HL-60 (cell line): Measurements from ENCODE around the gene XYLT1.

ENCODE experiments used
- GABPA ChIP-seq: IDR thresholded peaks from 2 replicates; pipeline ENCODE4 v1.6.1; 2012; ENCODE audit warnings: low read depth
- POLR2AphosphoS5 ChIP-seq: IDR thresholded peaks from 2 replicates; pipeline ENCODE4 v1.6.1; 2012; ENCODE audit warnings: low read depth
- TF ChIP-seq, protein P1 (sequence below): IDR thresholded peaks from one replicate; pipeline ENCODE4 v1.5.1; 2011; ENCODE audit warnings: low read length, control low read depth, inconsistent platforms; ENCODE audit not compliant: insufficient read depth

DNA sequence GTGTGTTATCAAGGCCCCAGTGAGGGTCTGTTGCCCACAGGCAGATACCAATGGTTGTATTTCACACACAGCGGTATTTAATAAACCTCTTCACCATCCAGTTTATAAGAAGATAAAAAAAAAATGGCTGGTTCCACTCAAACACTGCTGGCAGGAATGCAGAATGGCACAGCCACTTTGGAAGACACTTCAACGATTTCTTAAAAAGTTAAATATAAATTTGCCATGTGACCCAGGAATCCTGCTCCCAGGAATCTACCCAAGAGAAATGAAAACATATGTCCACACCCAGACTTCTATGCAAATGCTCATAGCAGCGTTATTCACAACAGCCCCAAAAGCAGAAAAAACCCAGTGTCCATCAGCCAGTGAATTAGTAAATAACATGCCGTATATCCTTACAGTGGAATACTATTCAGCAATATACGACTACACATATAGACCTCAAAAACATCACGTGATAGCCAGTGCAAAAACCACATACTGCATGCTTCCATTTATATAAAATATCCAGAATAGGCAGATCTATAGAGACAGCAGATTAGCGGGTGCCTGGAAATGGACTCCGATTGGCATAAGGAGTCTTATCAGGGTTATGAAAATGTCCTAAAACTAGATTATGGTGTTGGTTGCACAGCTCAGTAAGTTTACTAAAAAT is 38.7 kb downstream of the XYLT1 start:
- TF ChIP-seq, protein P1, sequence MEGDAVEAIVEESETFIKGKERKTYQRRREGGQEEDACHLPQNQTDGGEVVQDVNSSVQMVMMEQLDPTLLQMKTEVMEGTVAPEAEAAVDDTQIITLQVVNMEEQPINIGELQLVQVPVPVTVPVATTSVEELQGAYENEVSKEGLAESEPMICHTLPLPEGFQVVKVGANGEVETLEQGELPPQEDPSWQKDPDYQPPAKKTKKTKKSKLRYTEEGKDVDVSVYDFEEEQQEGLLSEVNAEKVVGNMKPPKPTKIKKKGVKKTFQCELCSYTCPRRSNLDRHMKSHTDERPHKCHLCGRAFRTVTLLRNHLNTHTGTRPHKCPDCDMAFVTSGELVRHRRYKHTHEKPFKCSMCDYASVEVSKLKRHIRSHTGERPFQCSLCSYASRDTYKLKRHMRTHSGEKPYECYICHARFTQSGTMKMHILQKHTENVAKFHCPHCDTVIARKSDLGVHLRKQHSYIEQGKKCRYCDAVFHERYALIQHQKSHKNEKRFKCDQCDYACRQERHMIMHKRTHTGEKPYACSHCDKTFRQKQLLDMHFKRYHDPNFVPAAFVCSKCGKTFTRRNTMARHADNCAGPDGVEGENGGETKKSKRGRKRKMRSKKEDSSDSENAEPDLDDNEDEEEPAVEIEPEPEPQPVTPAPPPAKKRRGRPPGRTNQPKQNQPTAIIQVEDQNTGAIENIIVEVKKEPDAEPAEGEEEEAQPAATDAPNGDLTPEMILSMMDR, result no peak
- TF ChIP-seq POLR2AphosphoS5 (no peak), GABPA (no peak)
